OCI-LY7 (cell line): ENCODE data around the gene PIP5K1C. TPM values are rescaled to one million over a fixed set of nuclear protein-coding genes. Genes with fewer than 3 reads are reported as not detected.

Experiments
- BruUV-seq: library from RNA; stranded (reverse); fragments of 400-500 nt; replicated peaks from 2 replicates; lab custom pipeline; 2021; lab: Mats Ljungman, UMichigan
- CTCF ChIA-PET: fragments of 300-600 bp; sonication (Branson Sonifier 250); formaldehyde crosslinking; loops from one replicate; lab custom pipeline; 2022; ENCODE audit warnings: antibody characterized with exemption; ENCODE audit not compliant: unreplicated experiment; lab: Charles Lee
- POLR2A ChIA-PET: fragments of 300-600 bp; sonication (Branson Sonifier 250); formaldehyde crosslinking; loops from one replicate; lab custom pipeline; 2022; ENCODE audit warnings: antibody characterized with exemption; lab: Charles Lee
- DNase-seq: peaks from one replicate; pipeline ENCODE4 v3.0.0-alpha.2; 2015; ENCODE audit warnings: low spot score
- H2AFZ ChIP-seq: fragments of 200-600 bp; sonication (generic), shearing (Covaris generic); 2 replicates; pipeline ENCODE4 v1.6.1; 2014; ENCODE audit warnings: mild to moderate bottlenecking, antibody characterized with exemption, low read length, moderate library complexity
- H3K27ac ChIP-seq: fragments of 200-600 bp; sonication (generic); 2 replicates; pipeline ENCODE4 v1.5.1; 2014; ENCODE audit warnings: mixed run types, low read depth, mild to moderate bottlenecking, moderate library complexity, low read length, inconsistent platforms; ENCODE audit not compliant: poor library complexity, severe bottlenecking
- H3K36me3 ChIP-seq: fragments of 200-600 bp; sonication (generic); 2 replicates; pipeline ENCODE4 v1.6.1; 2014; ENCODE audit warnings: mild to moderate bottlenecking, antibody characterized with exemption, low read length, moderate library complexity, mixed read lengths; ENCODE audit not compliant: insufficient read depth
- H3K4me1 ChIP-seq: fragments of 200-600 bp; sonication (generic); 2 replicates; pipeline ENCODE4 v1.5.1; 2014; ENCODE audit warnings: mild to moderate bottlenecking, low read length; ENCODE audit not compliant: insufficient read depth, poor library complexity, severe bottlenecking
- H3K4me2 ChIP-seq: fragments of 200-600 bp; sonication (generic); 2 replicates; pipeline ENCODE4 v1.6.1; 2014; ENCODE audit warnings: mild to moderate bottlenecking, low read length
- H3K4me3 ChIP-seq: fragments of 200-600 bp; sonication (generic); 2 replicates; pipeline ENCODE4 v1.5.1; 2014; ENCODE audit warnings: mild to moderate bottlenecking, low read depth, low read length; ENCODE audit not compliant: poor library complexity, severe bottlenecking
- H3K79me2 ChIP-seq: fragments of 200-600 bp; sonication (generic); 2 replicates; pipeline ENCODE4 v1.6.1; 2016; ENCODE audit warnings: low read depth, mild to moderate bottlenecking, low read length, moderate library complexity, mixed read lengths; ENCODE audit not compliant: insufficient read depth
- H3K9me2 ChIP-seq: fragments of 200-600 bp; sonication (generic); 2 replicates; pipeline ENCODE4 v1.6.1; 2016; ENCODE audit warnings: mild to moderate bottlenecking, low read length, mixed read lengths; ENCODE audit not compliant: insufficient read depth
- H3K9me3 ChIP-seq: fragments of 200-600 bp; sonication (generic); 2 replicates; pipeline ENCODE4 v1.6.1; 2014; ENCODE audit warnings: mild to moderate bottlenecking, mixed run types, low read length, mixed read lengths
- H4K20me1 ChIP-seq: fragments of 200-600 bp; sonication (generic); 2 replicates; pipeline ENCODE4 v1.6.1; 2014; ENCODE audit warnings: mild to moderate bottlenecking, antibody characterized with exemption, low read length, moderate library complexity, mixed read lengths; ENCODE audit not compliant: insufficient read depth
- EZH2phosphoT487 ChIP-seq: fragments of 200-600 bp; sonication (generic); IDR thresholded peaks from 2 replicates; pipeline ENCODE4 v1.6.1; 2018; ENCODE audit warnings: low read depth, borderline replicate concordance, mild to moderate bottlenecking, mixed run types, antibody characterized with exemption, low read length, moderate library complexity, mixed read lengths
- intact Hi-C: fragments of 100-400 bp; cut with micrococcal nuclease; formaldehyde crosslinking; loops from one replicate; pipeline ENCODE4 v1.10.0; 2022; ENCODE audit not compliant: unreplicated experiment
- total RNA-seq, 2 experiments: library from RNA; depleted of rRNA in 1 of 2; stranded (reverse); fragments of >200 nt in 1 of 2; shearing (Covaris generic) in 1 of 2; gene quantifications; 2 replicates each; pipeline ENCODE4 v1.2.3, GENCODE V29; 2014 to 2022
- TF ChIP-seq, protein P1 (sequence below): fragments of 200-600 bp; sonication (generic); conservative IDR thresholded peaks from 2 replicates; pipeline ENCODE4 v1.5.1; 2014; ENCODE audit warnings: mild to moderate bottlenecking, antibody characterized with exemption, low read length, moderate library complexity, mixed read lengths

PIP5K1C gene
- total RNA-seq, 2 experiments from 2014 or later, result 7.6 to 15.1 TPM

DNA sequence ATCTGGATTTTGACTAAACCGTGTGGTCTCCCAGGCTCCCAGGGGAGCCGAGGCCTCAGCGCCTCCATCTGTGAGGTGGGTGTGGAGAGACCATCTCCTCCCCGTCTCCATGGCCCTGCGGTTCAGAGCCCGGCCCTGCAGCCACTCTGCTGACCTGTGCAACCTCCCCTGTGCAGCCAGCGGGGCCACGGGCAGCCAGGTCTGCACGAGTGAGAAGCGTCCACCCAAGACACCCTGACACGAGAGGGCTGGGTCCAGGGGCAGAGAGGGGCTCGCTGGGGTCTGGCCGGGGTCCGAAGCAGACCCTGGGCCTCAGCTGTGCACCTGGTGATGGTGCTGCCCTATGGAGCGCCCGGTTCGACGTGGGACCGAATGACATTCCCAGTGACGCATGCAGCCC, 63.3 kb downstream of the PIP5K1C start:
- H3K27ac ChIP-seq, result no peak overlapping the region
- no peaks in the 10 kb centered on the region for H3K9me2 ChIP-seq
- no peaks in the 10 kb centered on the region for H4K20me1 ChIP-seq
- H3K79me2 ChIP-seq, result no peaks in the 10 kb centered on the region
- H2AFZ ChIP-seq, result no peak overlapping the region
- no TSS peak for BruUV-seq
- POLR2A ChIA-PET, result no interaction called here
- no peak overlapping the region for H3K4me3 ChIP-seq
- no peaks in the 10 kb centered on the region for H3K9me3 ChIP-seq
- intact Hi-C loops, result no loop called here
- H3K36me3 ChIP-seq, result no peaks in the 10 kb centered on the region
- no peak for DNase-seq
- no peaks in the 10 kb centered on the region for H3K4me1 ChIP-seq
- CTCF ChIA-PET, result interaction anchor here (1.2 kb wide), 1 partner anchor 10 kb away, joined by 4 read pairs; no protein-coding TSS in a partner anchor
- no peak overlapping the region for H3K4me2 ChIP-seq
- no peak for TF ChIP-seq EZH2phosphoT487
- TF ChIP-seq, protein P1, sequence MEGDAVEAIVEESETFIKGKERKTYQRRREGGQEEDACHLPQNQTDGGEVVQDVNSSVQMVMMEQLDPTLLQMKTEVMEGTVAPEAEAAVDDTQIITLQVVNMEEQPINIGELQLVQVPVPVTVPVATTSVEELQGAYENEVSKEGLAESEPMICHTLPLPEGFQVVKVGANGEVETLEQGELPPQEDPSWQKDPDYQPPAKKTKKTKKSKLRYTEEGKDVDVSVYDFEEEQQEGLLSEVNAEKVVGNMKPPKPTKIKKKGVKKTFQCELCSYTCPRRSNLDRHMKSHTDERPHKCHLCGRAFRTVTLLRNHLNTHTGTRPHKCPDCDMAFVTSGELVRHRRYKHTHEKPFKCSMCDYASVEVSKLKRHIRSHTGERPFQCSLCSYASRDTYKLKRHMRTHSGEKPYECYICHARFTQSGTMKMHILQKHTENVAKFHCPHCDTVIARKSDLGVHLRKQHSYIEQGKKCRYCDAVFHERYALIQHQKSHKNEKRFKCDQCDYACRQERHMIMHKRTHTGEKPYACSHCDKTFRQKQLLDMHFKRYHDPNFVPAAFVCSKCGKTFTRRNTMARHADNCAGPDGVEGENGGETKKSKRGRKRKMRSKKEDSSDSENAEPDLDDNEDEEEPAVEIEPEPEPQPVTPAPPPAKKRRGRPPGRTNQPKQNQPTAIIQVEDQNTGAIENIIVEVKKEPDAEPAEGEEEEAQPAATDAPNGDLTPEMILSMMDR, result no peak

DNA sequence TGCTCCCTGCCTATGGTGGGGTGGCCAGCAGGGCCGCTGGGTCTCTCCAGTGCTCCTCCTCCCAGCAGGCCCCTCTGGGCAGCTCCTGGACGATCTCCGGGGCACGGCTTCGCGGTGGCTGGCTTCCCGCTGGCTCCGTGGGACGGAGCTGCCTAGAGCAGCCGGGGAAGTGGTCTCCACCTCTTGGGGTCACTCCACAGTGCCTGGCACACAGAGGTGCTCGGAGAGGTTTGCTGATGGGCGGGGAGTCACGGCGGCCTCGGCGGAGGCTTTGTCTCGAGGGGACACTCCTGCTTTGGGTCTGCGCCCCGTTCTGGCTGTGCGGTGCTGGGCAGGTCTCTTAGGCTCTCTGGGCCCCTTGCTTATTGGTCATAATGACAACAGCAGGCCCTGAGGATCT, 63.8 kb downstream of the PIP5K1C start:
- H3K9me2 ChIP-seq, result no peaks in the 10 kb centered on the region
- no peak for DNase-seq
- ChIA-PET POLR2A (no interaction called here), CTCF (interaction anchor here (1.2 kb wide), 1 partner anchor 9 kb away, joined by 4 read pairs; no protein-coding TSS in a partner anchor)
- intact Hi-C loops, result no loop called here
- H3K36me3 ChIP-seq, result no peaks in the 10 kb centered on the region
- no peak overlapping the region for H3K27ac ChIP-seq
- H3K9me3 ChIP-seq, result no peaks in the 10 kb centered on the region
- no peaks in the 10 kb centered on the region for H3K79me2 ChIP-seq
- no peak overlapping the region for H3K4me2 ChIP-seq
- H2AFZ ChIP-seq, result no peak overlapping the region
- H4K20me1 ChIP-seq, result no peaks in the 10 kb centered on the region
- BruUV-seq, result no TSS peak
- no peak overlapping the region for H3K4me3 ChIP-seq
- H3K4me1 ChIP-seq, result no peaks in the 10 kb centered on the region
- TF ChIP-seq, protein P1, result no peak
- no peak for TF ChIP-seq EZH2phosphoT487

DNA sequence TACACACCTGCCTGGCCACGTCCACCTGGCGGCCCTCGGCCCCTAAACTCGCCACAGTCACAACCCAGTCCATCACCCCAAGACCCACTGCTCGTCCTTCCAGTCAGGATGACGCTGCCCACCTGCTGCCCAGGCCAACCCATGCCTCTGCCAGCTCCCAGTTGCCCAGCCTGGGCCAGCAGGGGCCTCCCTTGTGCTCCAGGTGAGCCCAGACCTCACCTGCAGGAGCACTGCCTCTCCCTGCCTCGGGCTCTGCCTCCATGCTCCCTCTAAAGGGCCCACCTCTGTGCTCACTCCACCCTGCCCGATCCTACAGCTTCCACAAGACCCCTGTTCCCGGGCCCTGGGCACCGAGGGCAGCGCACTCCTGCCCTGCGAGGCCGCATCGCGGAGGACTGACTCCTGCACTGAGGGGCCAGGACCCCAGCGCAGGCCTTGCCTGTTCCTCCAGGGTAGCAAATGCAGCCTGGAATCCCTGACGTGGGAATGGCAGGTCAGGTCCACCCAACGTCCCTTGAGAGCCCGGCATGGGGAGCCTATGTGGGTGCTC, 65.7 kb downstream of the PIP5K1C start:
- TF ChIP-seq, protein P1, result no peak
- TF ChIP-seq EZH2phosphoT487, result no peak
- Histone ChIP-seq H3K4me1 (no peaks in the 10 kb centered on the region), H3K36me3 (no peaks in the 10 kb centered on the region), H3K4me2 (no peak overlapping the region), H3K4me3 (no peak overlapping the region), H4K20me1 (no peaks in the 10 kb centered on the region), H3K9me3 (no peaks in the 10 kb centered on the region), H2AFZ (no peak overlapping the region), H3K79me2 (no peaks in the 10 kb centered on the region), H3K9me2 (no peaks in the 10 kb centered on the region), H3K27ac (no peak overlapping the region)
- CTCF ChIA-PET, result no interaction called here
- intact Hi-C loops, result no loop called here
- BruUV-seq, result no TSS peak
- DNase-seq, result no peak
- POLR2A ChIA-PET, result no interaction called here
